ENCODE data around the gene TRIP12. TPM values are rescaled to one million over a fixed set of nuclear protein-coding genes. Genes with fewer than 3 reads are reported as not detected.
"Not testable (repeated sequence)": the region's sequence is repeated elsewhere in the genome, so short reads cannot be mapped to it uniquely, and the experiment has no call there.

TRIP12 gene
- total and polyA plus RNA-seq, 2 of the 8 experiments (the other 6 are each of a cell fraction or from before 2014, with no cell fraction given) = 23.1 to 174 TPM

- H4K5ac ChIP-seq (ENCODE audit: insufficient read length, low read depth, low read length); H2AK5ac ChIP-seq (ENCODE audit: low read depth, low read length); H3K79me2 ChIP-seq (ENCODE audit: control insufficient read depth in 1 of 2, insufficient read depth in 2 of 2, low read length in 2 of 2); H3K14ac ChIP-seq (ENCODE audit: insufficient read length); H3K9me3 ChIP-seq (ENCODE audit: insufficient read depth in 2 of 2, low read depth in 1 of 2, low read length in 1 of 2); H4K20me1 ChIP-seq (replicated peaks in 1 of 2; ENCODE audit: control insufficient read depth in 1 of 2, insufficient read depth in 2 of 2, low read length in 2 of 2); H3K9ac ChIP-seq (replicated peaks in 1 of 4; ENCODE audit: extremely low read depth in 1 of 4, low read depth in 3 of 4, low read length in 3 of 4); H3K27me3 ChIP-seq (replicated peaks in 1 of 4; ENCODE audit: control insufficient read depth in 3 of 4, extremely low read depth in 1 of 4, insufficient read depth in 3 of 4, low read length in 3 of 4); FAIRE-seq; H3K4me1 ChIP-seq (replicated peaks in 1 of 4; ENCODE audit: control insufficient read depth in 3 of 4, insufficient read depth in 4 of 4, low read length in 3 of 4); H2AFZ ChIP-seq (ENCODE audit: low read length); H2BK5ac ChIP-seq (ENCODE audit: low read depth, low read length); H3K56ac ChIP-seq (replicated peaks; ENCODE audit: insufficient read length, low read depth, low read length); POLR2A ChIA-PET (ENCODE audit: partially characterized antibody); H3K23ac ChIP-seq (ENCODE audit: insufficient read length); H3K18ac ChIP-seq (ENCODE audit: extremely low read depth, low read length); H3K27ac ChIP-seq (ENCODE audit: low read depth, low read length); DNase-seq (ENCODE audit: low read depth in 1 of 2, low spot score in 2 of 2); H2BK12ac ChIP-seq (ENCODE audit: low read depth, low read length); H3K4ac ChIP-seq (replicated peaks; ENCODE audit: insufficient read length, low read depth, low read length); H3K23me2 ChIP-seq (ENCODE audit: low read depth, low read length); H3K79me1 ChIP-seq (ENCODE audit: low read depth, low read length); H3K4me3 ChIP-seq (ENCODE audit: extremely low read depth in 1 of 4, insufficient read depth in 2 of 4, low read depth in 3 of 4, low read length in 4 of 4); H3K4me2 ChIP-seq (ENCODE audit: insufficient read depth in 1 of 2, low read depth in 2 of 2, low read length in 2 of 2); H2BK20ac ChIP-seq (ENCODE audit: low read length); H2BK120ac ChIP-seq (replicated peaks; ENCODE audit: low read depth, low read length); H4K91ac ChIP-seq (replicated peaks; ENCODE audit: insufficient read length, low read length); H4K8ac ChIP-seq (ENCODE audit: extremely low read depth, insufficient read depth, low read length); H2BK15ac ChIP-seq (ENCODE audit: low read length): not testable (repeated sequence)
- CTCF ChIA-PET (ENCODE audit: partially characterized antibody) = interaction anchor here (1.7 kb wide), 1 partner anchor 17 kb away, joined by 6 read pairs; no protein-coding TSS in a partner anchor
- 92% methylated on average over 8 of the region's 11 CpGs; no CpG with 5 or more reads in 1 of the 2 experiments for WGBS, 2 experiments (ENCODE audit: extremely low coverage in 1 of 2, insufficient coverage in 1 of 2, insufficient read length in 1 of 2, insufficient replicate concordance in 2 of 2, low coverage in 1 of 2, low lambda C conversion rate in 2 of 2, missing lambda C conversion rate in 1 of 2)
- H3K36me3 ChIP-seq (ENCODE audit: control insufficient read depth in 2 of 4, insufficient read depth in 4 of 4, low read length in 3 of 4) = peaks cover 4 to 46% (median 20%) of the 10 kb centered on the region in 4 experiments; a peak in 7 of 8 replicates
Measured at GRCh38 chr2:229786289-229786688, 135.5 kb downstream of the TRIP12 start.
